ENCODE data around the gene MGAM2.

Gene MGAM2

GRCh38 chr7:142123184-142123583, 11.7 kb downstream of the MGAM2 start:
- DNase-seq = no peak

GRCh38 chr7:142125256-142125955, 13.9 kb downstream of the MGAM2 start:
- no peak for DNase-seq

GRCh38 chr7:142130267-142130666, 18.7 kb downstream of the MGAM2 start:
- no peak for DNase-seq

GRCh38 chr7:142131439-142132185, 20.1 kb downstream of the MGAM2 start:
- no peak for DNase-seq

- DNase-seq = no peak
Measured at GRCh38 chr7:142133731-142134148, 22.2 kb downstream of the MGAM2 start.

- no peak for DNase-seq
Measured at GRCh38 chr7:142134909-142135308, 23.4 kb downstream of the MGAM2 start.

GRCh38 chr7:142138996-142139395, 27.5 kb downstream of the MGAM2 start:
- no peak for DNase-seq

GRCh38 chr7:142139597-142140400, 28.3 kb downstream of the MGAM2 start:
- DNase-seq = no peak

GRCh38 chr7:142140401-142140959, 29.0 kb downstream of the MGAM2 start:
- DNase-seq = no peak

GRCh38 chr7:142142702-142143101, 31.2 kb downstream of the MGAM2 start:
- no peak for DNase-seq

GRCh38 chr7:142146124-142146523, 34.6 kb downstream of the MGAM2 start:
- DNase-seq = no peak

GRCh38 chr7:142150356-142150755, 38.8 kb downstream of the MGAM2 start:
- DNase-seq = no peak

GRCh38 chr7:142150869-142151268, 39.4 kb downstream of the MGAM2 start:
- no peak for DNase-seq

GRCh38 chr7:142152076-142152475, 40.6 kb downstream of the MGAM2 start:
- DNase-seq = no peak

GRCh38 chr7:142153400-142153799, 41.9 kb downstream of the MGAM2 start:
- DNase-seq = no peak

GRCh38 chr7:142158736-142159496, 47.4 kb downstream of the MGAM2 start:
- DNase-seq = no peak

GRCh38 chr7:142161921-142162320, 50.4 kb downstream of the MGAM2 start:
- no peak for DNase-seq

- no peak for DNase-seq
Measured at GRCh38 chr7:142168746-142169145, 57.2 kb downstream of the MGAM2 start.

GRCh38 chr7:142172932-142173331, 61.4 kb downstream of the MGAM2 start:
- DNase-seq = no peak

- DNase-seq = no peak
Measured at GRCh38 chr7:142174441-142174840, 62.9 kb downstream of the MGAM2 start.

GRCh38 chr7:142175594-142175993, 64.1 kb downstream of the MGAM2 start:
- DNase-seq = no peak

GRCh38 chr7:142176901-142177300, 65.4 kb downstream of the MGAM2 start:
- no peak for DNase-seq

- DNase-seq = no peak
Measured at GRCh38 chr7:142177869-142178268, 66.4 kb downstream of the MGAM2 start.
